ENCODE measurements around the gene EYA2. TPM values are rescaled to one million over a fixed set of nuclear protein-coding genes. Genes with fewer than 3 reads are reported as not detected.

Gene EYA2
- total and polyA plus RNA-seq, 2 donors, result 11.1 to 28.5 TPM

DNA sequence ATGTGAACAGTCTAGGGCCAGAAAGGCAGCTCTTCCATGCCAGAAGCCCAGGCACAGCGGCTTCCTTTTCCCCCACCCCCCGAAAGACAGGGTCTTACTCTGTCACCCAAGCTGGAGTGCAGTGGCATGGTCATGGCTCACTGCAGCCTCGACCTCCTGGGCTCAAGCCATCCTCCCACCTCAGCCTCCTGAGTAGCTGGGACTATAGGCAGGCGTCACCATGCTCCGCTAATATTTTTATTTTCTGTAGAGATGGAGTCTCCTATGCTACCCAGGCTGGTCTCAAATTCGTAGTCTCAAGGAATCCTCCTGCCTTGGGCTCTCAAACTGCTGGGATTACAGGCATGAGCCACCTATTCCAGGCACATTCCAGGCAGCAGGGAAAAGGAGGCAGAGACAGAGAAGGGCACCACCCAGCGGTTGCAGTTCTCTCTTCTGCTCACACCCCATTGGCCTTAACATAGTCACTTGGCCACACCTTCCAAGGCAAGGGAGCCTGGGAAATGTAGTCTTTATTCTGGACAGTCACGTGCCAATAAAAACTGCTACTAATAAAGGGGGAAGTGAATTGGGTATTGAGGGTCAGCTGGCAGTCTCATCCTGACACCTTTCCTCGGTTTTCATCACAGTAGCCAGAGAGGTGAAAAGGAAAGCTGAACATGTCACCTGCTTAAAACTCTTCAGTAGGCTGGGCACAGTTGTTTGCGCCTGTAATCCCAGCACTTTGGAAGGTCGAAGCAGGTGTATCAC is 255.9 kb downstream of the EYA2 start:
- Histone ChIP-seq H3K27ac (ENCODE audit: low read depth in 1 of 2, low read length in 1 of 2) (no peak overlapping the region), H3K9me3 (ENCODE audit: control insufficient read depth in 2 of 2, insufficient read depth in 1 of 2, low read length in 1 of 2) (no peaks in the 10 kb centered on the region), H3K27me3 (ENCODE audit: control insufficient read depth in 2 of 2, insufficient read depth in 1 of 2, low read length in 1 of 2) (no peaks in the 10 kb centered on the region), H3K4me1 (ENCODE audit: control insufficient read depth in 2 of 2, insufficient read depth in 2 of 2, low read length in 2 of 2) (no peaks in the 10 kb centered on the region), H3K4me3 (ENCODE audit: low read length in 2 of 2) (no peak overlapping the region), H3K36me3 (ENCODE audit: control insufficient read depth in 2 of 2, insufficient read depth in 2 of 2, low read length in 1 of 2) (no peaks in the 10 kb centered on the region)
- WGBS, result 63% methylated on average over 11 of the region's 11 CpGs
- peak in 2 of 9 donors; percentile 4 to 15 for DNase-seq (ENCODE audit: low read depth in 6 of 9, low spot score in 9 of 9)

GRCh38 chr20:47152068-47152467 is 257.4 kb downstream of the EYA2 start:
- Histone ChIP-seq H3K4me1 (ENCODE audit: control insufficient read depth in 2 of 2, insufficient read depth in 2 of 2, low read length in 2 of 2) (no peaks in the 10 kb centered on the region), H3K27me3 (ENCODE audit: control insufficient read depth in 2 of 2, insufficient read depth in 1 of 2, low read length in 1 of 2) (no peaks in the 10 kb centered on the region), H3K4me3 (ENCODE audit: low read length in 2 of 2) (no peak overlapping the region), H3K27ac (ENCODE audit: low read depth in 1 of 2, low read length in 1 of 2) (no peak overlapping the region), H3K36me3 (ENCODE audit: control insufficient read depth in 2 of 2, insufficient read depth in 2 of 2, low read length in 1 of 2) (no peaks in the 10 kb centered on the region), H3K9me3 (ENCODE audit: control insufficient read depth in 2 of 2, insufficient read depth in 1 of 2, low read length in 1 of 2) (no peaks in the 10 kb centered on the region)
- 82% methylated on average over 4 of the region's 4 CpGs for WGBS
- DNase-seq (ENCODE audit: low read depth in 6 of 9, low spot score in 9 of 9), result no peak

- no peak overlapping the region for H3K4me3 ChIP-seq (ENCODE audit: low read length in 2 of 2)
- H3K27ac ChIP-seq (ENCODE audit: low read depth in 1 of 2, low read length in 1 of 2), result no peak overlapping the region
- no peaks in the 10 kb centered on the region for H3K9me3 ChIP-seq (ENCODE audit: control insufficient read depth in 2 of 2, insufficient read depth in 1 of 2, low read length in 1 of 2)
- no peaks in the 10 kb centered on the region for H3K4me1 ChIP-seq (ENCODE audit: control insufficient read depth in 2 of 2, insufficient read depth in 2 of 2, low read length in 2 of 2)
- no peak for DNase-seq (ENCODE audit: low read depth in 6 of 9, low spot score in 9 of 9)
- WGBS, result 92% methylated on average over 2 of the region's 2 CpGs
- no peaks in the 10 kb centered on the region for H3K36me3 ChIP-seq (ENCODE audit: control insufficient read depth in 2 of 2, insufficient read depth in 2 of 2, low read length in 1 of 2)
- no peaks in the 10 kb centered on the region for H3K27me3 ChIP-seq (ENCODE audit: control insufficient read depth in 2 of 2, insufficient read depth in 1 of 2, low read length in 1 of 2)
These were observed 259.4 kb downstream of the EYA2 start for GRCh38 chr20:47154089-47154488.

DNA sequence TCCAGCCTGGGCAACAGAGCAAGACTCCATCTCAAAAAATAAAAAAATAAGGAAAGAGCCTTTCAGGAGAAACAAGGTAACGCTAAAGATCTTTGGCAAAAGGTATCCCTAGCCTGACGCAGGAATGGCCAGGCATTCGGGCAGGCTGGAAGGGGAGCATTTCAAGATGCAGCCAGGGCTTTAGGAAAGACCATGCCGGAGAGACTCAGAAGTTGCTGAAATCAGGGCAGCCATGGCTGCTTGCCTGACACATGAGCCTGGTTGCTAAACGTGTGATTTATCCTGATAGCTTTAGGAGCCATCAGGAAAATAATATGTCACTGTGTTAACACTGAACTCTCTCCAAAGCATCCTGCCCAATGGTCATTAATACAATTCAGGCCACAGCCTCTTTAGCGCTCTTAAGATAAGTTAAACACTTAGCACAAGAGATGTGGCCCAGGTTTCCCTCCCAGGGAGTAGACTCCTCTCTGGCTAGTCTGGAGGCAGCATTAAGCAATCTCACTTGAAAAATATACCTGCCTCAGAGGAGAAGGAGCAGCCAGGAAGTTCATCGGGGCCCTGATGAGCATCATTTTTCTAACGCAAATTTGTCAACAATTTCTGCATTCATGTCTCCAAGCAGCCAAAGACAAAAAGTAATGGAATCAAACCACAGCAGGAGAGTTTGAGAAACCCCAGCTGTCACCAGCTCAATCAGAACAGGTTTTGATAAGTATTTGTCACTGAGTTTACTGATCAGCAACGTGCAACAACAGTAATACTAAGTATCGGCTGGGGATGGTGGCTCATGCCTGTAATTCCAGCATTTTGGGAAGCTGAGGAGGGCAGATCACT is 261.9 kb downstream of the EYA2 start:
- Histone ChIP-seq H3K27ac (ENCODE audit: low read depth in 1 of 2, low read length in 1 of 2) (no peak overlapping the region), H3K9me3 (ENCODE audit: control insufficient read depth in 2 of 2, insufficient read depth in 1 of 2, low read length in 1 of 2) (no peaks in the 10 kb centered on the region), H3K36me3 (ENCODE audit: control insufficient read depth in 2 of 2, insufficient read depth in 2 of 2, low read length in 1 of 2) (no peaks in the 10 kb centered on the region), H3K4me3 (ENCODE audit: low read length in 2 of 2) (no peak overlapping the region), H3K27me3 (ENCODE audit: control insufficient read depth in 2 of 2, insufficient read depth in 1 of 2, low read length in 1 of 2) (no peaks in the 10 kb centered on the region), H3K4me1 (ENCODE audit: control insufficient read depth in 2 of 2, insufficient read depth in 2 of 2, low read length in 2 of 2) (no peaks in the 10 kb centered on the region)
- no peak for DNase-seq (ENCODE audit: low read depth in 6 of 9, low spot score in 9 of 9)
- WGBS, result 81% methylated on average over 10 of the region's 10 CpGs

- DNase-seq (ENCODE audit: low read depth in 6 of 9, low spot score in 9 of 9), result no peak
- Histone ChIP-seq H3K9me3 (ENCODE audit: control insufficient read depth in 2 of 2, insufficient read depth in 1 of 2, low read length in 1 of 2) (no peaks in the 10 kb centered on the region), H3K4me3 (ENCODE audit: low read length in 2 of 2) (no peak overlapping the region), H3K36me3 (ENCODE audit: control insufficient read depth in 2 of 2, insufficient read depth in 2 of 2, low read length in 1 of 2) (no peaks in the 10 kb centered on the region), H3K27ac (ENCODE audit: low read depth in 1 of 2, low read length in 1 of 2) (no peak overlapping the region), H3K27me3 (ENCODE audit: control insufficient read depth in 2 of 2, insufficient read depth in 1 of 2, low read length in 1 of 2) (no peaks in the 10 kb centered on the region), H3K4me1 (ENCODE audit: control insufficient read depth in 2 of 2, insufficient read depth in 2 of 2, low read length in 2 of 2) (no peaks in the 10 kb centered on the region)
- 95% methylated on average over 5 of the region's 5 CpGs for WGBS
These were observed 264.5 kb downstream of the EYA2 start for GRCh38 chr20:47159166-47159565.

- Histone ChIP-seq H3K9me3 (ENCODE audit: control insufficient read depth in 2 of 2, insufficient read depth in 1 of 2, low read length in 1 of 2) (no peaks in the 10 kb centered on the region), H3K4me1 (ENCODE audit: control insufficient read depth in 2 of 2, insufficient read depth in 2 of 2, low read length in 2 of 2) (no peaks in the 10 kb centered on the region), H3K36me3 (ENCODE audit: control insufficient read depth in 2 of 2, insufficient read depth in 2 of 2, low read length in 1 of 2) (no peaks in the 10 kb centered on the region), H3K27me3 (ENCODE audit: control insufficient read depth in 2 of 2, insufficient read depth in 1 of 2, low read length in 1 of 2) (no peaks in the 10 kb centered on the region), H3K4me3 (ENCODE audit: low read length in 2 of 2) (no peak overlapping the region), H3K27ac (ENCODE audit: low read depth in 1 of 2, low read length in 1 of 2) (no peak overlapping the region)
- WGBS, result 97% methylated on average over 7 of the region's 7 CpGs
- DNase-seq (ENCODE audit: low read depth in 6 of 9, low spot score in 9 of 9), result no peak
These were observed 265.6 kb downstream of the EYA2 start for GRCh38 chr20:47160240-47160639.

- no peak overlapping the region for H3K27ac ChIP-seq (ENCODE audit: low read depth in 1 of 2, low read length in 1 of 2)
- no peaks in the 10 kb centered on the region for H3K9me3 ChIP-seq (ENCODE audit: control insufficient read depth in 2 of 2, insufficient read depth in 1 of 2, low read length in 1 of 2)
- no peaks in the 10 kb centered on the region for H3K4me1 ChIP-seq (ENCODE audit: control insufficient read depth in 2 of 2, insufficient read depth in 2 of 2, low read length in 2 of 2)
- no peak overlapping the region for H3K4me3 ChIP-seq (ENCODE audit: low read length in 2 of 2)
- no peaks in the 10 kb centered on the region for H3K36me3 ChIP-seq (ENCODE audit: control insufficient read depth in 2 of 2, insufficient read depth in 2 of 2, low read length in 1 of 2)
- no peak for DNase-seq (ENCODE audit: low read depth in 6 of 9, low spot score in 9 of 9)
- 87% methylated on average over 14 of the region's 14 CpGs for WGBS
- H3K27me3 ChIP-seq (ENCODE audit: control insufficient read depth in 2 of 2, insufficient read depth in 1 of 2, low read length in 1 of 2), result no peaks in the 10 kb centered on the region
These were observed 266.3 kb downstream of the EYA2 start for GRCh38 chr20:47160992-47161391.

DNA sequence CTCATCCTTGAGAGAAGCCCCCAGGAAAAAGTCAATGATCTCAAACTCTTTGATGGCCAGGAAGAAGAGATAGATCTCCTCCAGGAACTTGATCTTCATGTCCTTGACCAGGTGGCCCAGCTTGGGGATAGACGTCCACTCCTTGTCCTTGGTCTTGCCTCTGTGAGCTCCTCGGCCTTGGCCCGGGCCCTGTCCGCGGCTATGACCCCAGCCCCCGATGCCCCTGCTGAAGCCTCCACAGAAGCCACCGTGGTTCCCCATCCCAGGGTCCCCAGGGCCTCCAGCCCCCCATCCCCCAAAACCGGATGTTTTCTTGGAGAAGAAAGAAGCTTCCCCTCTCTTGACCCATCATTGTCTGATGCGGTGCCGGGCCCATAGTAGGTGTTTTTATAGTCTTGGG is 266.8 kb downstream of the EYA2 start:
- Histone ChIP-seq H3K27me3 (ENCODE audit: control insufficient read depth in 2 of 2, insufficient read depth in 1 of 2, low read length in 1 of 2) (no peaks in the 10 kb centered on the region), H3K4me3 (ENCODE audit: low read length in 2 of 2) (no peak overlapping the region), H3K9me3 (ENCODE audit: control insufficient read depth in 2 of 2, insufficient read depth in 1 of 2, low read length in 1 of 2) (no peaks in the 10 kb centered on the region), H3K4me1 (ENCODE audit: control insufficient read depth in 2 of 2, insufficient read depth in 2 of 2, low read length in 2 of 2) (no peaks in the 10 kb centered on the region), H3K36me3 (ENCODE audit: control insufficient read depth in 2 of 2, insufficient read depth in 2 of 2, low read length in 1 of 2) (no peaks in the 10 kb centered on the region), H3K27ac (ENCODE audit: low read depth in 1 of 2, low read length in 1 of 2) (no peak overlapping the region)
- no peak for DNase-seq (ENCODE audit: low read depth in 6 of 9, low spot score in 9 of 9)
- WGBS, result 91% methylated on average over 10 of the region's 10 CpGs

DNA sequence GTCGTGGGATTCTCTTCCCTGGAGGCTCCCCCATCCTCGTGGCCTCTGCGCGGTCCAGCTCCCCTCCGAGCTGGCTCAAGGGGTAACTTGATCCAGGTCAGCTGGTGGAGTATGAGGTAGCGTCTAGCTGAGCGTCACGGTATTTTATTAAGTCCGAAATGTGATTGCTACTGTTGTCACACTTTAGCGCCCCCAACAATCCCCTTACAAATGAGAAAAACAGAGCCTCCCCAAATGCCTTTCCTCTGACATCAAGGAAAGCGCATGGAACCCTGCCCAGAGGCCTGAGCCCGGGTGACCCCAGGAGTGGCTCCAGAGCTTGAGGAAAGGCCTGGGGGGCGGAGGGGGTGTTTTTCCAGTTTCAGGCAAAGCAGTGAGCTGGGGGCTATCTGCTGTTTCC is 269.5 kb downstream of the EYA2 start:
- DNase-seq (ENCODE audit: low read depth in 6 of 9, low spot score in 9 of 9), result no peak
- Histone ChIP-seq H3K27ac (ENCODE audit: low read depth in 1 of 2, low read length in 1 of 2) (peak overlapping the region in 1 of 2 donors; percentile 75), H3K4me3 (ENCODE audit: low read length in 2 of 2) (no peak overlapping the region), H3K9me3 (ENCODE audit: control insufficient read depth in 2 of 2, insufficient read depth in 1 of 2, low read length in 1 of 2) (no peaks in the 10 kb centered on the region), H3K4me1 (ENCODE audit: control insufficient read depth in 2 of 2, insufficient read depth in 2 of 2, low read length in 2 of 2) (no peaks in the 10 kb centered on the region), H3K27me3 (ENCODE audit: control insufficient read depth in 2 of 2, insufficient read depth in 1 of 2, low read length in 1 of 2) (no peaks in the 10 kb centered on the region), H3K36me3 (ENCODE audit: control insufficient read depth in 2 of 2, insufficient read depth in 2 of 2, low read length in 1 of 2) (no peaks in the 10 kb centered on the region)
- WGBS, result 93% methylated on average over 13 of the region's 13 CpGs

Measured in thymus (tissue), 11 donors.